HG03039 (cell line): ENCODE results near the gene DYSF.

ENCODE experiments used
- ATAC-seq: cut with Tn5 transposase; IDR thresholded peaks from one replicate; pipeline ENCODE4 v1.9.1; 2021; ENCODE audit warnings: mild to moderate bottlenecking, moderate library complexity; ENCODE audit not compliant: unreplicated experiment

DYSF gene

DNA sequence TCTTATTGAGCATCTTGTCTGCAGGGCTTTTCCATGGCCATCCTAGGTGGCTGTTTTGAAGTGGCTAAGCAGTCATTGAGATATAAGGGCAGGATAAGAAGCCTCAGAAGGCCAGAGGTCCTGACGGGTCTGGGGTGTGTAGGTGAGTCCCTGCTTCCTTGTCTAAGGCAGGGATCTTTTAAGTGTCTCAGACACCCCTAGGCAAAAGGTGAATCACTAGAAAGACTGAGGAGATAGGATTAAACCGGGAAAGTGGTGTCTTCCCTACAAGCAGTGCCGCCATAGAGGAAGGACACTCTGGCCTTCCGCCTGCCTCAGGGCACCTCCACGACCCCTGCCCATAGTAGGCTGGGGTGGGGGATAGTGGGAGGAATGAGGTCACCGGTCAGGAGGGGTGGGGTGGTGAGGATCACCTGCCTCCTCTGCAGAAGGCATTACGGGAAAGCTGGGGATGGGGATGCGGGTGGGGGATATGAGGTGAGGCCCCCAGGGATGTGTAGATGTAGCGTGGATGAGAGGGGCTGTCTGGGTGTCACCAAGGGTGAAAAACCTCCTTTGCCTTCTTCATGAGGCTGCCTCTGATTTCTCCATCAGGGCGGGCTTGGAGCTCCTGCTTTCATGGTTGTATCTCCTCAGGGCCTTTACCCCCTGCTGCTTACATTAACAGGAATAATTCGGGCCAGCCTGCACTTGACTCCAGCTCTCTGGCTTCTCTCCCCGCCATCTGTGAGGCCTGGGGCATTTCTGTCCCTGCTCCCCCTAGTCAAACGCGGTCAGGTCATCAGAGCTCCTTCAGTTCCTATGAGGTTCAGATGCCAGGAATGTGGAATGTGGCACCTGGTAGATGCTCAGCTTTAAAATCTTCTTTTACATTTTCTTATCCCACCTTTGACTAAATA lies 244.0 kb downstream of the DYSF start:
- ATAC-seq = no peak

DNA sequence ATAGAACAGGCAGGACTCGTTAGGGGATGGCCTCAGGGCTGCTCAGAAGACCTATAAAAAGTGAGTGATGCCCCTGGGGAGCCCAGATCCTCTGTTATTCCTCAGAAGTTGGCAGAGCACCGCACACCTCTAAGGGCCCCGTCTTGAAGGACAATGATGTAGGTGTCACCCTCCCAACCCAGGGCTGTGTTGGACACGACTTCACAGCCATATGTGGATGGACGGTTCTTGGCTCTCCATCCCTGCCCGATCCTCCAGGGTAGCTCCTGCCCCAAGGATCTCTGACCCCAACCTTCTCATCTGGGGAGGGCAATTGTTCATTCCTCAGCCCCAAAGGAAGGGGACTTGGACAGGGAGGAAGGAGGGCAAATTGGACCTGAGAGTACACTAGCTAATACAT lies 246.1 kb downstream of the DYSF start:
- ATAC-seq = no peak

DNA sequence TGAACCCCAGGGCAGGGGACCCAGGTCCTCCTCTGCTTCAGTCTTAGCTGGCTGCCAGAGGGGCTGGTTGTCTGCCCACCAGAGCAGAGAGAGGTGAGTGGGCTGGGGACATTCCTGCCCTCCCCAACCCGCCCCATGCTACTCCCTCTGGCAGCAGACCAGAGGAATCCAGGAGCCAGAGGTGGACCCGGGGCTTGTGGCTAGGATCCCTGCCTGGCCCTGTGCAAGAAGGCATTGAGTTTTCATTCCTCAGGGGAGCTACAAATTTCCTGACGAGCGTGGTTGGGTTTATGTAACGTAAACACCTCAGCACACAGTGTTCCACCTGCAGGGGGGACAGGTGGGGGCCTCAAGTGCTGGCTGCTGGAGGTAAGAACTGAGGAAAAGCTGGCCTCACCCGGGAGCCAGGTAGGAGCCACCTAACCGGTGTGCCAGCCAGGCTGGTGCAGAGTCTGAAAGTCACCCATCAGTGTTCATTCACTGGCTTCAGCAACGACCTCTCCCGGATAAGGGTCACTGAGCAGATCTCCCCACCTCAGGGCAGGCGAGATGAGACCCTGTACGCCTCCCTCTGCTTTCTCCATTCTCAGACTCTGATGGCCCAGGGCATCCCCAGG lies 246.8 kb downstream of the DYSF start:
- no peak for ATAC-seq

DNA sequence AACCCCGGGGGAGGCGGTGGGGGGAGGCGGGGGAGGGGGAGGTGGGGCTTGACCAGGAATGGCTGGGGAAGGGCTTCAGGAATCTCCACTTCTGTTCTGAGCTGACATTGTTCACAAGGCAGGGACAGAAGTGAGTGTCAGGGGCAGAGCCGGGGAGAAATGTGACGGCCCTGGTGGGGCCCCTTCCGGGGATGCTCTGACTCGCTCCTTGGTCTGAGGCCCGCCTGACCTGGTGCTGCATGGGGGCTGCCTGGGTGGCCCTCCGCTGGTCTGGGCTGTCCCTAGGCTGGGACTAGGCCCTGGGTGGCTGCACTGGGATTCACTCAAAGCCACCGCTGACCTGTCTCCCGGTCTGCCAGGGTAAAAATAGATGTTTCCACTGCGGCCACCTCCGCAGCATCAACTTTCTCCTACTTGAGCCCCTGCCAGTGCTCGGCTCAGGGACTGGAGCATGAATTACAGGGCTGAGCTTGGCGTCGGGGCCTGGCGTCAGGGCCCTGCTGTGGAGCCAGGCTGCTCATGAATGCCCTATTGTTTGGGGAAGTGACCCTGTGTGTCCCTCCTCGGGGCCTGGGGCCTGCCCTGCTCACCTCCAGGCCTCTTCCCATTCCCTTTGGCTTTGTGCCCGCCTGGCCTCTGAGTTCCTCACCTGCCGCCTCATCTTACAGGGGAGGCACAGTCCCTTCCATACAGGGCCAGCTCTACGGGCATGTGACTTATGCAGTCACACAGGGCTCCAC lies 247.5 kb downstream of the DYSF start:
- ATAC-seq = no peak

GRCh38 chr2:71702071-71702970 lies 249.0 kb downstream of the DYSF start:
- ATAC-seq = no peak

- no peak for ATAC-seq
These were observed 249.9 kb downstream of the DYSF start for GRCh38 chr2:71702971-71703898.

DNA sequence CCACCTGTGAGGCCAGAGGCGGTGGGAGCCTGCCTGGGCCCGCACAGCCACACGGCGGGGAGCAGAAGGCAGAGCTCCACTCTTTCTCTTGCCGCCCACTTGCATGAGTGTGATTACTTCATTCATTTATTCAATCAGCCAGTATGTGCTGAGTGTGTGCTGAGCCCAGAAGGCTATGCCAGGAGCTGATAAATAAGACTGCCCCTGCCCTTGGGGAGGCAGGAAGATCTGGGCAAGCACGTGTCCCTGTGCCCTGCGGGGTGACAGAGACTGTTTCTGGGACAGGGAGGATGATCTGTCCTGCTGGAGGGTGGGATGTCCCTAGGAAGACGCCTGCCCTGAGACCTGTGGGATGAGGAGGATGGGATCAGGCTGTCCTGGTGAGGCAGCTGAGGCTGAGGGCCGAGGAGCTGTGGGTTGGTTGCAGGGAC lies 250.8 kb downstream of the DYSF start:
- ATAC-seq = no peak

- no peak for ATAC-seq
These were observed 251.3 kb downstream of the DYSF start for GRCh38 chr2:71704688-71705087.

DNA sequence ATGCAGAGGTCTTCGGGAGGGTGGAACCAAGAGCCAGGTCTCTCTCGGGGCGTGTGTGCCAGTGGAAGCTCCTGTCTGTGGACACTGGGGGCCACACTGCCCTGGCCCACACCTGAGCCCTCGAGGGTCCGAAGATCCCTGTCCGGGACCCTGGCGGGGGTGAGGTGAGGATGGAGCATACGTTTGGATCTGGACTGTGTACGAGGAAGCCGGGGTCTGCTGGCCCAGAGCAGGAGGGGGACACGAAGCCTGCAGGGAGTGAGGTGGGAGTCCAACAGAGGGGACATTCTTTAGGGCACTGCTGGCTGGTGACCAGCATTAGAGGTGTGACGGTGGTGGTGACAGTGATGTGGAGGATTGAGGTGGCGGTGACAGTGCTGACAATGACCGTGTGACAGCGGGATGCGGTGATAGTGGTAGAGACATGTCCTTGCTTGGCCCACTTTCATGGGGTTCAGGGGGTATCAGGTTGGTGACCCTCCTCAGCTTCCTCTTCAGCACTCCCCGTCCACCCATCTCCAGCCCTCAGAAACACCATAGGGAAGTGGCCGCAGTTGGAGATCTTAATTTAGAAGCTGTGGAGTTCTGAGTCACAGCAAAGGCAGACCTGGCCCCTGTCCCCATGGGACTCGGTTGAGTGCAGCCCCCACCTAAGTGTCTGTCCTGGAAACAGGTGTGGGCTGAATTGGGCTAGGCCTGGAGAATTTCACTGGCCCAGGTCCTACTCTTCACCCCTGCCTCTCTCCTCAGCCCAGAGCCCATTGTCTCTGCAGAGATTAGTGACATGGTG lies 252.0 kb downstream of the DYSF start:
- ATAC-seq = no peak

DNA sequence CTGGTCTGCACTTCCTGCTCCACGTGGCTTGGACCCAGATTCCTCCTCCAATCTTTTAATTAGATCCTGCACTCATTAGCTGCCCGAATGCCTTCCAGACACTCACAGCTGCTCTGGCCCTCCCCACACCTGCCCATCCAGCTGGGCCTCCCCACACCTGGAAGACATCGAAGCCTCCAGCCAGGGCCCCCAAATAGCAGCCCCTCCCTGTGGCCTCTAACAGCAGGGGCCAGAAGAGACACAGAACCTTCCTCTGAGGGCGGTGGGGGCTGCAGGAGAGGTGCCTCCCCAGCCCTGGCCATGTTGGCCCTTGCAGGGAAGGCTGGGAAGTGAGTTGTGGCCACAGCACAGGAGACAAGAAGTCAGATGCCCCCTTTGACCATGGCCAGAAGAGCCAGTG lies 252.8 kb downstream of the DYSF start:
- no peak for ATAC-seq

- ATAC-seq = no peak
These were observed 253.5 kb downstream of the DYSF start for GRCh38 chr2:71706836-71707235.

DNA sequence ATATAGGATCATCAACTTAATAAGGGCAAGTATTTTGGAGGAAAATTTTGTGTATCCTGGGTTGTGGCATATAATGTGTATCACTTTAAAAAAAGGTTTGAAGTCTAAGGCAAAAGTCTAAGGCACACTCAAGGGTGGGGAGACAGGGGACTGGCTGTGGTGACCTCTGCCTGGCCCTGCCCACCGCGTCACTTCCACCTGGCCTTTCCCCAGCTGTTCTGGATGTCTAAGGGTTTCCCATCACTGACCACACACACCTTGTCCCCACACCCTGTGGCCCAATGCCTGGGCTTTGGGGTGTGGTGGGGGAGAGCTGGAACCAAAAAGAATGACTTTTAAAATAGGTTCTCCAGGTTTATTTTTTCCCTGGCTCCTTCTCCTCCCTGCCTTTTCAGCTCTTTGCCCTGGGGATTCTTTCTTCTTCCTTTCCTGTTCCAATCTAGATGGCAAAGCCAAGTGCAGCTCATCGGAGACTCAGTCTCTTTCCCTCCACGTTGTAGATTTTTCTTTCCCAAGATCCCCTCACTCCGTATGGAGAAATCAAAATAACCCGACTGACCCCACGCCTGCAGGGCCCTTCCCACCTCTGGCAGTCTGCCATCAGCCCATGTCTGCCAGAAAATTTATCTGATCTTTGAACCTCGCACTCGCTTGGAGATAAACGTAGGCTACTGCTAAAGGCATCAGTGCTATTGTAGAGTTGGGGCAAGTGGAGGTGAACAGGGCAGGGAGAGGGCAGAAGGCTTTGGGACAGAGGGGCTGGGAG lies 257.2 kb downstream of the DYSF start:
- no peak for ATAC-seq

GRCh38 chr2:71711133-71711855 lies 257.9 kb downstream of the DYSF start:
- no peak for ATAC-seq

- ATAC-seq = no peak
These were observed 258.9 kb downstream of the DYSF start for GRCh38 chr2:71712158-71712818.

DNA sequence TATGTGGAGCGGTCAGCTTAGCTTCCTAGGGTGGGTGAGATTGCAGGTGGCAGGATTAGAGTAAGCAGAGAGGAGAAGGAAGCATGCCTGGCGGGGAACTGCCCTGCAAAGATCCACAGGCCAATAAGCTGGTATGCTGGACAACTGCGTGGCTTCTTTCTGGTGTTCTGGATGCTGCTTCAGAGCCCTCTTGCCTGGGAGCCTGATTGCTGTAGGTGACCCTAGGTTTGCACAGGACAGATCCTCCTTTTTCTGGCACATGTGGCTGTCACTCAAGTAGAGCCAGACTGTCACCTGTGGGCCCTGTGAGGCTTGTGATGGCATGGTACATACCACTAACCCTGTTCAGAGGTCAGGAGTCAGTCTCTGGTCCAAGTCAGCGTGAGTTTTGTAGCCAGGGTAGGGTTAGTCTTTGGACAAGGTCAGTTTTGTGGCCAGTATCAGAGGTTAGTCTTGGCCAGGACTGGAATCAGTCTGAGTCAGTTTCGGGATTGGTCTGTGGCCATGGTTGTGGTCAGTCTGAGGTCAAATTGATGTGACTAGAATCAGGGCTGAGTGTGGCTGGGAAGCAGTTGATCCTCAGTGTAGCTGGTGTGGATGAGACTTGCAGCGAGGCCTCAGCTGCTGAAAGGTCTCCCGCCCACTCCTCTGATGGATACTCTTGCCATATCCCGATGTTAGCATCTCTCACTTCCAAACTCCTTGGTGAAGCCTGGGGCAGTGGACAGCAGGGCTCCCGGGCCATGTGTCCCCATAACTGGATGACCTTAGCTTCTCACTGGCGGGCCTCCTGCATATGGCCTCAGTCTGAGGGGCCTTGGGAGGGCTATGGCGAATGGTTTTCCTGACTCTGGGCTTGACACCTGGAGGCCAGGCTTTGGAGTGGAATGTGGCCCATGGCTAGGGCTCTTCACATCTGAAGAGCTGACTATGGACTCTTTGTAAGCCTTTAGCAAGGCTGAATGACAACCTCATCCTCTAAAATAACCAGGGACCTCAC lies 260.5 kb downstream of the DYSF start:
- ATAC-seq = no peak
